ENCODE results near the gene MAGI2.
"Not testable (repeated sequence)": the region's sequence is repeated elsewhere in the genome, so short reads cannot be mapped to it uniquely, and the experiment has no call there.

Gene MAGI2

DNA sequence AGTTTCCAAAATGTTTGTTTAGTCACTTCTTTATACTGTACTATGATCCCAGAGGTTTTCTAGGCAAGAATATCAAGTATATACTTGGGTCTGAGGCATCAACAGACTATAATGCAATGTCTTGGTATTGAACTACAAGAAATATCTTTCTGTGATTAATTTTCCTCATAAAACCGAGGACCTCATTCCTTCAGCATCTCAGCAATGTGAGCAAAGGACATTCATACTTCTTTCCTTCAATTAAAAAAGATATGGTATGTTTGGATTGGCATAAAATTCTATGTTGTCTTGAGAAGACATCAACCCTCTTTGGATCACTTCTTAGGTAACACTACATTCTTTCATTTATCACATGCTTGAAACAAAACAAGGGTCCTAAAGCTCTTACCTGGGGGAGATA is 1130.3 kb downstream of the MAGI2 start:
- DNase-seq: no peak

DNA sequence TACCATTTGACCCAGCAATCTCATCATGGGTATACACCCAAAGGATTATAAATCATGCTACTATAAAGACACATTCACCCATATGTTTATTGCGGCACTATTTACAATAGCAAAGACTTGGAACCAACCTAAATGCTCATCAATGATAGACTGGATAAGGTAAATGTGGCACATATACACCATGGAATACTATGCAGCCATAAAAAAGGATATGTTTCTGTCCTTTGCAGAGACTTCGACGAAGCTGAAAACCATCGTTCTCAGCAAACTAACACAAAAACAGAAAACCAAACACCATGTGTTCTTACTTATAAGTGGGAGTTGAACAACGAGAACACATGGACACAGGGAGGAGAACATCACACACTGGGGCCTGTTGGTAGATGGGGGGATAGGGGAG is 1131.2 kb downstream of the MAGI2 start:
- DNase-seq: not testable (repeated sequence)

DNA sequence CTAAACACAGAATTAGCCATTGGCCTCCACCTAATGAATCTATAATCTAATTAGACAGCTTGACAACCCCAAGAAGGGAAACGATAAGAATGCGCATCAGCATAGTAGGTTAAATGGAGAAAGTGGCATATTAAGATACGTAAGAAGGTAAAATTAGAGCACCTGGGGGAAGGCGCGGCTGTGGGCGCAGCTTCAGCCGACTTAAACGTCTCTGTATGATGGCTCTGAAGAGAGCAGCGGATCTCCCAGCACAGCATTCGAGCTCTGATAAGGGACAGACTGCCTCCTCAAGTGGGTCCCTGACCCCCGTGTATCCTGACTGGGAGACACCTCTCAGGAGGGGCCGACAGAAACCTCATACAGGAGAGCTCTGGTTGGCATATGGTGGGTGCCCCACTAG is 1136.1 kb downstream of the MAGI2 start:
- no peak for DNase-seq

DNA sequence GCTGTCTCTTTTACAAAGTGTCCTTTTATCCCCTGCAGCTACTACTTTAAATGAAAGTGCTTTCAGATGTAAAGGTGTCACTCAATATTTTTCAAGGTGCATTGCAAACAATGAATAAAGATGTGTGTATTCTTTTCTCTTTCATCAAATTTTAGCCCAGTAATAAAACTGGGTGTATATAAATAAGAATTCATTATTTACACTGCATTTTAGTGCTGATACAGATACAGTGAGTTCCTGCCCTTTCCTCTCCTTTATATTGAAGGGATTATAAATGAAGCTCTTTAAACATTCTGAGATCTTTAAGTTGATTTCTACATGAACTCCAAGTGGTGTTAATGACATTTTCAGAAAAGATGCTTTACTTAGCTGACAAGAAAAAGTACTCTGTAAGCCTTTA is 1137.4 kb downstream of the MAGI2 start:
- no peak for DNase-seq

DNA sequence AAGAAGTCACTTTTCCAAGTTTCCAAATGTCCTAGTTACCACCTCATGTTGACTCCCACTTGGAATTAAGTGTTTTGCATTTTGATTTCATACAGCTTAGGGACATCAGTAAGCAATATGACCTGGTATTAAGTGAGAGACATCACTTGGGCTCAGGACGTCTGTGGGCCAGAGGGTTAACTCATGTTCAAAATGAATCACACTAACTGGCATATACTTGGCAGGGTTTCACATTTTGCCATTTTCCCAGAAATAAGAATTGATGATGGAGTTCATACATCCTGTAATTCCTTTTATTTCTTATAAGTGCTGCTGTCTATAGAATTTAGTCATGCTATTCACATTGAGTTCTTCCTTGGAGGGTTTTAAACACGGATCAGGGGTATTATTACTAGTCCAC is 1138.3 kb downstream of the MAGI2 start:
- DNase-seq: no peak

DNA sequence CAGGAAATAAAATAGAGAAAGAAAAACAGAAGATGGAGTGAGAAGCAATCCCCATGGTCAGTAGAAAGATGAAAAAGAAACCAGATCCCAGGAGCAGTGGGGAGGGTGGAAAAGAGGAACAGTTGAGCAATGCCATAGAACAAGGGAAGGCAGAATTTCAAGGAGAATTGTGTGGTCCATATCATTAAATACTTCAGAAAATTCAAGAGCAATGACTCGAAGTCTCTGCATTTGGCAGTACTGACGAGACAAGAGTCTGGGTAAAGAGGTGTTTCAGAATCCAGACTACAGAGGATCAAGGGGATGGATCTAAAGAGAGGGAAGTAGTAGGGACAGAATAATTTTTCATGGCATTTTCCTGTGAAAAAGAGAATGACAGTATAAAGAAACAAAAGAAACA is 1142.3 kb downstream of the MAGI2 start:
- DNase-seq: no peak

DNA sequence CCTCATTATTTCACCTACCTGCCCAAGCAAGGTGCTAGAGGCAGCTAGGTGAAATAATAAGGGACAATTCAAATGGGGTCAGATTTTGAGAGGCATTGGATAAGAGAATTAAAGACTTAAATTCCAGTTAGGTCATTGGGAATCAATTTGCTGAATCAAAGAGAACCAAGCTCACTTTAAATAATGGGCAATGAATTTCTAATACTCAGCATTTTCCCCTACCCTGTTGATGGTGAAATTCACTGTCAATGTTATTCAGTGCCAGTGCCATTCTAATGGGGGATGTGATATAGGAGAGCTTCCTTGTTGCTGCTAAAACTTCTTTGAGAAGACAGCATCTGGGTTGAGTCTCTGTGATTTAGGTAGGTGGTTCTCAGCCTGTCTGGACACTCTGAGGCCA is 1145.6 kb downstream of the MAGI2 start:
- no peak for DNase-seq

DNA sequence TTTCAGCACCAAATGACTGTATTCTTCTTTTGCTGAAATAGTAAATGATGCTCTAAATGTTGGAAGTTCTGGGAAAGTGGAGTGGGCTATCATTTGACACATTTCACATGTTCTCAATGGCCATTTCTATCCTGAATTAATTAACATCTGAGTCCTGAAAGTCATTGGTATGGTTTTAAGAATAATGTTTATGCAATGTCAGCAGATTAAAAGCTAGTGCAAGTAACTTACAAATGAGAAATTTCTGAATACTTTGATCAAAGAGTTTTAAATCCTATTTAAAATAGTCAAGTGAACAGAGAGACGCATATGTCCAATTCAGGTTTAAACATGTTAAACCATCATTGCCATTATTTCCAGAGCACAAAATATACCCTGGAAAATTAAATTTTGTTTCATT is 1146.8 kb downstream of the MAGI2 start:
- no peak for DNase-seq

DNA sequence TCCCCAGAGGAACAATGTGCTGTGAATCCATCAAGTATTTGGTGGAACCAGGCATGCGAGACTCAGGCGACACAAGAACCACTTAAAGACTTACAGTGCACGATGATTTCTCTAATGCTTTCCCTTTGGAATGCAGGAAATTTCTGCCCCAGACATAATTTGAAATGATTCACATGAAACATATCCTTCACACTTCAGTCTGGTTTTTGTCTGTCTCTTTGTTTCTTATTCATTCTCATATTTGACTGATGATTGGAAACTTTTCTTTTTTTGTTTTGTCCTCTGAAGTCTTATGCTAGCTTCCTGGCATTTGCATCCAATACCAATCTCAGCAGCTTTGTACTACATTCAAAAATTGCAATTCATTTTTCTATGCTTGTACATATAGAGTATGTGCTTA is 1152.1 kb downstream of the MAGI2 start:
- no peak for DNase-seq

DNA sequence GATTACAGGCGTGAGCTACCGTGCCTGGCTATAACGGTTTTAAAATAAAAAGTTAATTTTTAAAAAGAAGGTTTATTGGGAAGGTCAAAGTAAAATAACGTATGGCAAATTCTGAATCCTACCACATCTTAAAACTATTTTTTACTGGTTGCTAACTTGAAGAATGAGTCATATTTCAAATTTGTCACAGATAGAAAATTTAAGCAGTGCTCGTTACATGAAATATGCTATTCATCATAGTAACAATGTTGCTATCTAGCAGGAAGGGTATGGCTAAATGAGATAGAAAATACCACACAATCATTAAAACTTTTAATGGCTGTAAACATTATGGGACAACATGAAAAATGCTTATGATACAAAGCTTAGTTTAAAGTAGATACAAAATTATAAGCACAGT is 1154.4 kb downstream of the MAGI2 start:
- DNase-seq: no peak

DNA sequence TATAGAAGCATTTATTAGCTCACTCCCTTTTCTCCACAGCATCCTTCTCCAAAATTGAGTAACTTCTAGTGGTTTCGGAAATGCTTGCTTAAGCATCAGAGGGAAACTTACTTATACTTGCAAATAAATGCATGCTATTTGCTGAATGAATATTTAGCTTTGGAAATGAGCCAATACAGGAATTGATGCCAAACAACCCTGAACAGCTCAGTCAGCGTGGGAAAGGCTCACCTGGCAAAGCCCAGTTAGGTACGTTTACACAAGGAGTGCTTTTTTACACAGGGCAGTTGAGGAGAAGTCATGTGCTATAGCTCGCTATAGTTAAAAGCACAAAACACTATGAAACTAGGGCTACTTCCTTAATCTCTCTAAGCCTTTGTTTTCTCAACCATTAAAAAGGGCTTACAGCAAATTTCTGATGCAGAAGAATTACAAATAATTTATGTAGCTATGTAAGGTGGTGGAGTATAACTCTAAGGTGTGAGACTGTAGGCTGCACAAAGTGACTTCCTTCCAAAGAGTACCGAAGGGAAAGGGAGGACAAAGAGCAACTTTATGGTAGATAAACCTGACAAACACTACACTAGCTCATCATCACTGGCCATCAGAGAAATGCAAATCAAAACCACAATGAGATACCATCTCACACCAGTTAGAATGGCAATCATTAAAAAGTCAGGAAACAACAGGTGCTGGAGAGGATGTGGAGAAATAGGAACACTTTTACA is 1156.7 kb downstream of the MAGI2 start:
- DNase-seq: no peak

DNA sequence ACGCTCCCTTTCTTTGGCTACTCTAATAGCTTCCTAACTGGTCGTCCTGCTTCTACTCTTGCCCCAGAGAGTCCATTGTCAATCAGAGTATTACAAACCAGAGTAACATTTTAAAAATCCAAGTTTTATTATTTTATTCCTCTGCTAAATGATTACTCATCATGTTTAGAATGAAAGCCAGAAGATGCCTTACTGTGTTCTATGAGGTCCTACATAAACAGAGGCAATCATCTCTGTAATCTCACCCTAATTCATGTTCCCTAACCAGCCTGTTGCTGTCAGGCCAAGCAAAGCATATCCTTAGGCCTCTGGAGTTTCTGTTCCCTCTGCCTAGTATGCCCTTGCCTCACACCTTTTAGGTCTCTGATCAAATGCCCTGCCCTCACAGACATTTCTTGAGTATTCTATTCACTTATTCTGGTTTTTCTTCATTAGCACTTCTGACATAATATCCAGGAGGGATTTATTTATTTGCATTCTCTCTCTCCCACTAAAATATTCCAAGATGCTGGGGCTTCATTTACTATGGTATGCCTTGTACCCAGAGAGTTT is 1157.3 kb downstream of the MAGI2 start:
- DNase-seq: no peak

DNA sequence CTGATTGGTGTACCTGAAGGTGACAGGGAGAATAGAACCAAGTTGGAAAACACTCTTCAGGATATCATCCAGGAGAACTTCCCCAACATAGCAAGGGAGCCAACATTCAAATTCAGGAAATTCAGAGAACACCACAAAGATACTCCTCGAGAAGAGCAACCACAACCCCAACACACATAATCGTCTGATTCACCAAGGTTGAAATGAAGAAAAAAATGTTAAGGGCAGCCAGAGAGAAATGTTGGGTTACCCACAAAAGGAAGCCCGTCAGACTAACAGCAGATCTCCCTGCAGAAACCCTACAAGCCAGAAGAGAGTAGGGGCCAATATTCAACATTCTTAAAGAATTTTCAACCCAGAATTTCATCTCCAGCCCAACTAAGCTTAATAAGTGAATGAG is 1164.0 kb downstream of the MAGI2 start:
- not testable (repeated sequence) for DNase-seq

DNA sequence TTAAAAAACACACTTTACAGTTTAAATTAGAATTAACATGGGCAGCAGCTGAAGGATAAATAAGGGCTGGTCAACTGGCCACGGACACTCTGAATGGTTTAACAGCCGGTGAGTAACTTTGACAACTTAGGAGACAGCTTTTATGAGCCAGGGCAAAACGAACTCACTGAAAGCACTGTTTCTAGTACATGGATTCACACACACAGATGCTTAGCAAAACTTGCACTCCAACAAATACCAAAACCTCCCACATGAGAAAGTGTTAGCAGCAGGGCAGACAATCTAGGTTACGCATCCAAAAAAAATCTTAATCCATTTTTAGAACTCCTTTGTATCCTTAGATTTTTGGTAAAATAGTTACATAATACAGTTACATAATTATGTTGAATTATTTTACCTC is 1168.5 kb downstream of the MAGI2 start:
- DNase-seq: no peak

DNA sequence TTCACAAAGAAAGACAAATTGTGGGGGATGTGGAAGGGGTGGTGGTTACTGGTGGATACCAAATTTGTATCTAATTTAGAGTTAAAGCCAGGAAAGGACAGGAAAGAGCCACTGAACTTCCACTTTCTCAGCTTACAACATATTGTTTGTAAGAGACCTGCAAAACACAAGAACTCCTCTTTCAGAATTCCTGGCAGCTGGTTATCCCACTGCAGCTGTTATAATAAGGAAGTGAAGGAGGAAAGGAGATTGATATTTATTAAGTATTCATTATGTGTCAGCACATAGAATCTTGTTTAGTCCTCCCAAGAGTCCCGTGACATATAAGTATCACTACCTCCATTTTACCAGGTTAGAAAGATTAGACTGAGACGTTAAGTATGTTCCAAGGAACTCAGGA is 1173.2 kb downstream of the MAGI2 start:
- no peak for DNase-seq

DNA sequence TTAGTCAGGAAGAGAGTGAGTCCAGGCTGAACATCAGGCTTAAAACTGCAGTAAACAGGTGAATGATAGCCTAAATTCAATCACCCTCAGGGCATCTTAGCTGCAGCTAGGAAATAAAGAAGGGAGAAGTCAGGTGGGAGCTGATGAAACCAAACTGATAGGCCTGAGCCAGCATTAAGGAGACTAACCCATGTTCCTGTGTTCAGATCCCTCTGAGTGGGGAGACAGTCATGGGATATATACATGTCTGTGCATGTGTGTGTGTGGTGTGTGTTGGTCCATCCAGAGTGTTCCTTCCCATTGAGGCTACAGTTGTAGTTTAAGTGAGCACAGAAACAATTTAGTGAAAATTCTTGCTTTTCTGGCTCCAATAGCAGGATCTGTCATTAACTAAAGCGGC is 1174.0 kb downstream of the MAGI2 start:
- no peak for DNase-seq

DNA sequence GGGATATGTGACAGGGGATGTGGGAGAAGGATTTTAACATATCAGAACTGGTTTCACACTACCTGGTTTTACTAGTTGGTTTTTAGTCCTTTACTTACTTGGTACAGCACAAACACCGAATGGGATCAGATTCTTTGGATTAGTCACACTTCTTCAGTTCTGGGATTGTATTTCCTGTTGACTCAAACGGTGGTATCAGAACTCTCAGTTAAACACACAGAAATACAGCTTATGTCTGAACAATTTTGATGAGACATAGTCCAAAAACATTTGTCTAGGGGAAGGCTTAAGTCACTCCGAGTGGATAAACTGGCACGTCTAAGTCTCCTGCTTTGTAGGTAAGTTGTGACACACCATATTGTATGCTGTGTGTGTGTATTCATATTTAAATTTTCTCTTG is 1174.4 kb downstream of the MAGI2 start:
- DNase-seq: no peak

DNA sequence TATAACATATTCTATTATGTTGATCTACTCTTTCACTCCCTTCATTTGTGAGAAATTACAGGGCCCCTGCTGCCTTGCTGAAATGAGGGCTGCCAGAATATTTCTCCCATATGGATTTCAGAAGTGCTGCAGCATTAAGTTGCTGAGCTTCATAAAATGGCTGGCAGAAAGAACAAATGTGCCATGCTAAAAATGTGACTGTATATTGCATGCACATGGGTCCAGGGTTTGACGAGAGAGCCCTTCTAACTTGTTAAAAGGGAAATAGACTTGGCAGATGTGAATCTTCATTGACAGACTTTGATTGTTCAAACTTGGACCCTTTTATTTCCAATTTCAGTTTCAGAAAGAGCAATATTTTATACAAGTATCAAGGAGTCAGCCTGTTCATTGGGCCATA is 1186.3 kb downstream of the MAGI2 start:
- DNase-seq: no peak

DNA sequence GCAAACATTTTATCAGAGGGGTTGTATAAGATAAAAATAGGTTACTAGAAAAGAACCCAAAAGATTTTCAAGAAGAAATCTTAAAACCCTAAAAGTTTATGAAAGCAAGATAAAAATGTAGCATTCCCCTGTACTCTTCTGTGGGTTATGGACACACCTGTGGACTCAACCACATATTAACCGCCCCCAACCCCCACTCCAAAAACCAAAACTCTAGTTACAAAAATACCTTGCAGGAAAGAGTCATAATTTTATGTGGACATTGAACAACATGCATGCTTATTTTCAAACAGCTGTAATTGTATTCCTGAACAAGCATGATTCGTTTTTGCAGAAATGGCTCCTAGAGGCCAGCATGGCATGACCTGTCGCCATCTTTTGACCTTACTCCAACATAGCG is 1188.0 kb downstream of the MAGI2 start:
- DNase-seq: no peak

DNA sequence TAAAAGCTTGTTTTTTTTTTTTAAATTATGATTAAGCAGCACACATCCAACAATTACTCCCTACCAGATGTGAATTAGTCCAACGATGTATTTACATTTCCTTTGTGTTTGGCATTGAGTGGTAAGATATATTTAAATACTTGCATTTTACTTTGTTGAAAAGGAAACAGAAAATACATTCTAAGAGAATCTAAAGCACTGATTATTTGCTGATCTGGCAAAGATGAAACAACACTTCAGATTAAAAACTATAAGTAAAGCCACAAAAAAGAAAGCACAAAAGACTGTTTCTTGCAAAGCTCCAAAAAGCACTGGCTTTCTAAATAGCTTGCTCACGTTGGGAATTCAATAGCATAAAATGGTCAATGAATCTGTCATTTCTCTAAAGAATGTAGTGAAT is 1188.4 kb downstream of the MAGI2 start:
- DNase-seq: no peak

DNA sequence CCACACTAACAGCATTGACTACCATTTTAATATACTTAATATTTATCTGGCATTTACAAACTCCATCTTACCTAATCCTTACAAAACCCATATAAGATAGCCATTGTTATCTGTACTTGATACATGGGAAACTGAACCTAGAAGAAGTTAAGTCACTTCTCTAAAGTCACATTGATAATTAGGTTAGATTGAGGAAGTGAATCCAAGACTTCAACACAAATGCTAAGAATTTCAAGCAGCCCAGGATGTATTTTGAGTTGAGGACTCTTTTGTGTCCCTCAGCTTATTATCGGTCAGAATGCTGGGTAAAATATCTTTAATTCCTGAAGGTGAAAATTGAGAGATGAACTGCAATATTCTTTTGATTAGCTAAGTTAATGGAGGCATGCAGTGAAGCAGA is 1189.4 kb downstream of the MAGI2 start:
- no peak for DNase-seq

DNA sequence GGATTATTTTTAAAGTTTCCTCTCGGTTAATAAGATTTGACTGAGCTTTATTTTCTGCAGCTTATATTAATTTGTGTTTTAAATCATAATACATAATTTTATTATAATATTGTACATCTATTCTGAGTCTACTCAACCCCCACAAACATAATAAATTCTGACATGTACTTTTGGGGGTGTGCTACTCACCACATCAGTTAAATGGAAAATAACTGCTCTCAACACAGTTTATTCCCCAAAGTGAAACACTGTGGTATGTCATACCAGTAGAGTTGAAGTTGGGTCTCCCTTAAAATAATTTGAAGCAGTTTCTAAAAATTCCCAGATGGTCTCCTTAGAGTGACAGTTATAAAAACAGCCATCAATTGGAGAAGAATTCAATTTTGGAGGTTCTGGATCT is 1191.7 kb downstream of the MAGI2 start:
- DNase-seq: no peak

DNA sequence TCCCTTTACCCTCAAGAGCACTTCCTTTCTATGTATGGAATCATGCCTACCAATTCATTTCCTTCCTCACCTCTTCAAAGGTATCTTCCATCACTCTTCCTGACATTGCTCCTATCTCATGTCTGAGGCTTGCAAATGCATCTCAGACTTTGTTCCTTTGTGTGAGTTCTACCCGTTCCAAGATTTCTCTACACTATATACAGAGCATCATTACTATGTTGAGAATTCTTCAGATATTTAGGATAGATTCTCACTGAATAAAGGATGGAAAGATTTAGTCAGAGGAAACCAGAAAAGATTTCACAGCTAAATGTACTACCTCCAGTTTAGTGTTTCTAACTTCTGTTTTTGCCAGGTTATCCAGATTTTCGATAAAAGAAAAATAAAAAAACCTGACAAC is 1192.2 kb downstream of the MAGI2 start:
- DNase-seq: no peak

DNA sequence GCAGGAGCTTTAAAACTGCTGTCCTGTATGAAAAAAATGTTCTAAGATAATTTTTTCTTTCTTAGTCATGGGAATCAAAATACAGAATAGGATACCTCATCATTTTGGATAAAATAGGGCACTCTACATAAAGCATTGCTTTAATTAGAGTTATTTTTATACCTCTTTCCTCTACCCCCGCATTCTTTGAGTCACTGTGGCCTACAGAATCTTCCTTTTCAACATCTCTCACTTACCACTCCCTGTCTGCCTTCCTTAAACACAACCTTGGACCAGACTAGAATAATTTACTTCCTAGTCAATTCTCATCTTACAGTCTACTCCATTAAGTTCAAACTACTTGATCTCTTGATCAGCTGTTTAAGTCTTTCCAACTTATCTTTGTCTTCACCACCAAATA is 1192.6 kb downstream of the MAGI2 start:
- DNase-seq: no peak

DNA sequence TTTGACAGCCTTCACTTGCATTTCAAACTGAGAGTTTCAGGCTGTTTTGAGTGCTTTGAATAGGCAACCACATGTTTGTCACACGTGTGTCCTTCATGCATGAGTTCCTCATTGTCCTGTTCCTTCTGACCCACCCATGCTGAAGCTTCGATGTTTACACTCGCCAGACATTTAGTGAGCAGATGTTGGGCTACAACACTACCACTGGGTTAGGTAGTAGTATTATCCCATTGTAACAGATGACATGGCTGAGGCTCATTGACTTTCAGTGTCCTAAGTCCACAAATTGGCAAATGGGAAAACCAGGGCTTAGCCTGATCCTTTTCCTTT is 1198.8 kb downstream of the MAGI2 start:
- no peak for DNase-seq
